Measurements from ENCODE around the gene GRIA4.

The GRIA4 gene

GRCh38 chr11:105609832-105610781 lies at the start of gene GRIA4:
TSS of gene GRIA4 (plus strand) at chr11:105610073. CDS start at chr11:105610998, 925 bp downstream.
- no peak for DNase-seq (ENCODE audit: low read depth)

- DNase-seq (ENCODE audit: low read depth) = no peak
Measured at GRCh38 chr11:105573091-105573490, 36.8 kb upstream of the GRIA4 start.

GRCh38 chr11:105574974-105575373 lies 34.9 kb upstream of the GRIA4 start:
- no peak for DNase-seq (ENCODE audit: low read depth)

GRCh38 chr11:105577641-105578040 lies 32.2 kb upstream of the GRIA4 start:
- no peak for DNase-seq (ENCODE audit: low read depth)

- DNase-seq (ENCODE audit: low read depth) = no peak
Measured at GRCh38 chr11:105579111-105579510, 30.8 kb upstream of the GRIA4 start.

- DNase-seq (ENCODE audit: low read depth) = no peak
Measured at GRCh38 chr11:105582497-105582896, 27.4 kb upstream of the GRIA4 start.

GRCh38 chr11:105588001-105588400 lies 21.9 kb upstream of the GRIA4 start:
- DNase-seq (ENCODE audit: low read depth) = peak; percentile 37

- DNase-seq (ENCODE audit: low read depth) = peak; percentile 22
Measured at GRCh38 chr11:105589346-105589745, 20.5 kb upstream of the GRIA4 start.

- no peak for DNase-seq (ENCODE audit: low read depth)
Measured at GRCh38 chr11:105592035-105592434, 17.8 kb upstream of the GRIA4 start.

- DNase-seq (ENCODE audit: low read depth) = no peak
Measured at GRCh38 chr11:105598371-105598770, 11.5 kb upstream of the GRIA4 start.

GRCh38 chr11:105603156-105603555 lies 6.7 kb upstream of the GRIA4 start:
- DNase-seq (ENCODE audit: low read depth) = no peak

- no peak for DNase-seq (ENCODE audit: low read depth)
Measured at GRCh38 chr11:105609341-105609781, 512 bp upstream of the GRIA4 start.

GRCh38 chr11:105610871-105611571 lies 1.1 kb downstream of the GRIA4 start:
- no peak for DNase-seq (ENCODE audit: low read depth)

- DNase-seq (ENCODE audit: low read depth) = no peak
Measured at GRCh38 chr11:105611572-105612441, 1.9 kb downstream of the GRIA4 start.

- DNase-seq (ENCODE audit: low read depth) = no peak
Measured at GRCh38 chr11:105612771-105613170, 2.9 kb downstream of the GRIA4 start.

GRCh38 chr11:105613183-105613582 lies 3.3 kb downstream of the GRIA4 start:
- DNase-seq (ENCODE audit: low read depth) = no peak

GRCh38 chr11:105618343-105618955 lies 8.6 kb downstream of the GRIA4 start:
- DNase-seq (ENCODE audit: low read depth) = no peak

- DNase-seq (ENCODE audit: low read depth) = no peak
Measured at GRCh38 chr11:105619556-105619955, 9.7 kb downstream of the GRIA4 start.

- DNase-seq (ENCODE audit: low read depth) = no peak
Measured at GRCh38 chr11:105622016-105622415, 12.1 kb downstream of the GRIA4 start.

GRCh38 chr11:105632316-105632715 lies 22.4 kb downstream of the GRIA4 start:
- no peak for DNase-seq (ENCODE audit: low read depth)

- DNase-seq (ENCODE audit: low read depth) = no peak
Measured at GRCh38 chr11:105635466-105635865, 25.6 kb downstream of the GRIA4 start.

GRCh38 chr11:105636496-105636895 lies 26.6 kb downstream of the GRIA4 start:
- DNase-seq (ENCODE audit: low read depth) = no peak
